Mesothelial cell of epicardium (in vitro differentiated cells): ENCODE results near the gene SCART1. TPM values are rescaled to one million over a fixed set of nuclear protein-coding genes. Genes with fewer than 3 reads are reported as not detected.
"Not testable (repeated sequence)": the region's sequence is repeated elsewhere in the genome, so short reads cannot be mapped to it uniquely, and the experiment has no call there.

Experiments used
- DNase-seq, 2 experiments: peaks; one replicate each; pipeline ENCODE4 v3.0.0; 2021; ENCODE audit warnings: low spot score in 2 of 2; ENCODE audit not compliant: unreplicated experiment in 2 of 2
- H3K27ac Mint-ChIP-seq: 2 replicates; pipeline ENCODE4 v1.8.0; 2021; ENCODE audit warnings: mixed read lengths
- H3K27me3 Mint-ChIP-seq: 2 replicates; pipeline ENCODE4 v1.8.0; 2021; ENCODE audit warnings: low read depth, mixed read lengths
- H3K36me3 Mint-ChIP-seq: 2 replicates; pipeline ENCODE4 v1.8.0; 2021; ENCODE audit warnings: mixed read lengths
- H3K4me1 Mint-ChIP-seq: 2 replicates; pipeline ENCODE4 v1.8.0; 2021; ENCODE audit warnings: mixed read lengths
- H3K4me3 Mint-ChIP-seq: 2 replicates; pipeline ENCODE4 v1.8.0; 2021; ENCODE audit warnings: mild to moderate bottlenecking, moderate library complexity, mixed read lengths
- H3K9me3 Mint-ChIP-seq: 2 replicates; pipeline ENCODE4 v1.8.0; 2021; ENCODE audit warnings: mixed read lengths
- total RNA-seq: library from RNA; stranded (reverse); gene quantifications from 3 replicates; pipeline ENCODE4 v1.2.1, GENCODE V29; 2021
- TF ChIP-seq, protein P1 (sequence below): fragments of 200-600 bp; sonication (generic); IDR thresholded peaks from one replicate; pipeline ENCODE4 v1.5.0; 2021; ENCODE audit warnings: antibody characterized with exemption; ENCODE audit not compliant: unreplicated experiment

Gene SCART1
- total RNA-seq, 1 donor from 2014 or later = 4.1 TPM

DNA sequence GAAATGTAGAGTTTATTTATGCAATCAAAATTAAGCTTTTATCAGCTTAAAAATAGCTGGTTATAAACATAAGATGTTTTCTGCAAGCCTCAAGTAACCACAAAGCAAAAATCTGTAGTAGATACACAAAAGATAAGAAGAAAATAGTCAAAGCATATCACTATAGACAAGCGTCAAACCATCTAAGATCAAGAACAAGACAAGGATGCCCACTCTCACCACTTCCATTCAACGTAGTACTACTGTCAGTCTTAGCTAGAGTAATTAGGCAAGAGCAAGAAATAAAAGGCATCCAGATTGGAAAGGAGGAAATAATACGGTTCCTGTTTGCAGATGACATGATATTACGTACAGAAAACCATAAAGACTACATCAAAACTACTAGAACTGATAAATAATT lies 56.0 kb downstream of the SCART1 start:
- H3K4me1 Mint-ChIP-seq = no peaks in the 10 kb centered on the region
- no peaks in the 10 kb centered on the region for H3K36me3 Mint-ChIP-seq
- no peak overlapping the region for H3K27ac Mint-ChIP-seq
- H3K27me3 Mint-ChIP-seq = no peaks in the 10 kb centered on the region
- H3K4me3 Mint-ChIP-seq = no peak overlapping the region
- peaks cover 69% of the 10 kb centered on the region for H3K9me3 Mint-ChIP-seq
- TF ChIP-seq, protein P1, sequence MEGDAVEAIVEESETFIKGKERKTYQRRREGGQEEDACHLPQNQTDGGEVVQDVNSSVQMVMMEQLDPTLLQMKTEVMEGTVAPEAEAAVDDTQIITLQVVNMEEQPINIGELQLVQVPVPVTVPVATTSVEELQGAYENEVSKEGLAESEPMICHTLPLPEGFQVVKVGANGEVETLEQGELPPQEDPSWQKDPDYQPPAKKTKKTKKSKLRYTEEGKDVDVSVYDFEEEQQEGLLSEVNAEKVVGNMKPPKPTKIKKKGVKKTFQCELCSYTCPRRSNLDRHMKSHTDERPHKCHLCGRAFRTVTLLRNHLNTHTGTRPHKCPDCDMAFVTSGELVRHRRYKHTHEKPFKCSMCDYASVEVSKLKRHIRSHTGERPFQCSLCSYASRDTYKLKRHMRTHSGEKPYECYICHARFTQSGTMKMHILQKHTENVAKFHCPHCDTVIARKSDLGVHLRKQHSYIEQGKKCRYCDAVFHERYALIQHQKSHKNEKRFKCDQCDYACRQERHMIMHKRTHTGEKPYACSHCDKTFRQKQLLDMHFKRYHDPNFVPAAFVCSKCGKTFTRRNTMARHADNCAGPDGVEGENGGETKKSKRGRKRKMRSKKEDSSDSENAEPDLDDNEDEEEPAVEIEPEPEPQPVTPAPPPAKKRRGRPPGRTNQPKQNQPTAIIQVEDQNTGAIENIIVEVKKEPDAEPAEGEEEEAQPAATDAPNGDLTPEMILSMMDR = no peak
- DNase-seq = no peak

DNA sequence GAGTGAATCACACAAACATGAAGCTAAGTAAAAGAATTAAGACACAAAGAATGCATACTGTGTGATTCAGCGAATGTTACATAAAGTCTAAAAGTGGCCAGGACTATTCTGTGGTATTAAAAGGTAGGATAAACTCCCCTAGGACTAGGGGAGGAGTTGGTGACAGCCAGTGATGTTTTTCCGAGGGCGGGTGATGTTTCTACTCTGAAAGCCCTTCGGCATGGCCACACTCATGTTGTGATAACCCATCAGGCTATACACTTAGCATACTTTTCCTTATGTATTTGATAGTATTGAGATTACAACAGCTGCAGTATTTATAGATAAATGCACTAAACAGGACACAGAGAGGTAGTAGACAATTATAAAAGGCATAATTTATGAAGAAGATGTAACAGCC lies 57.7 kb downstream of the SCART1 start:
- H3K27me3 Mint-ChIP-seq = no peaks in the 10 kb centered on the region
- peaks cover 71% of the 10 kb centered on the region for H3K9me3 Mint-ChIP-seq
- H3K27ac Mint-ChIP-seq = no peak overlapping the region
- no peaks in the 10 kb centered on the region for H3K4me1 Mint-ChIP-seq
- TF ChIP-seq, protein P1 = no peak
- H3K4me3 Mint-ChIP-seq = no peak overlapping the region
- no peak for DNase-seq
- H3K36me3 Mint-ChIP-seq = no peaks in the 10 kb centered on the region

DNA sequence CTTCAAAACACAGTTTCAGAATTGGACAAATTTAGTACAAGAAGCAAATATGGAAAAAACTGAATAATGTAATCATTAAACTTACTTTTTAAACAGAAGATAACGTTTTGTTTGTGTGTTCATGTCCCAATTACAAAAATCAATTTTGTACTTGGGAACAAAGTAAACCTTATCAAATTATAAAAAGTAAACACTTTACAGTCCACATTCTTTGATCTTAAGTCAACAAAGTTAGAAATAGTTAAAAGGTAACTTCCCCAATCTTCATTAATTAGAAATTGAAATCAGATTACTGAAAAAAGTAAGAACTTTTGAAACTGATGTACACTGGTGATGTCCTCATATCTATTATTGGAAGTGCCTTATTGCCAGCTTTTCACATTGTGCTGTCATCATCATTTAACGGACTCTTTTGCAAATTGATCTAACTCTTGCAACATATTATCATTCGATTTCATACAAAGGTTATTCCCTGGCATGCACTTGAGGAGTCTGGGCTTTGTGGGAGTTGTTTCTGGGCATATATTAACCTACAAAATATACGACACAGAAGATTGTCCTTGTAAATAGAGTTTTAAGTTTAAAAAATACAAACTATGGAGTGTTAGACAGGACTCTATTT lies 58.3 kb downstream of the SCART1 start:
- no peak overlapping the region for H3K27ac Mint-ChIP-seq
- no peaks in the 10 kb centered on the region for H3K4me1 Mint-ChIP-seq
- no peaks in the 10 kb centered on the region for H3K36me3 Mint-ChIP-seq
- TF ChIP-seq, protein P1 = no peak
- no peak for DNase-seq
- H3K27me3 Mint-ChIP-seq = no peaks in the 10 kb centered on the region
- peaks cover 76% of the 10 kb centered on the region for H3K9me3 Mint-ChIP-seq
- no peak overlapping the region for H3K4me3 Mint-ChIP-seq

DNA sequence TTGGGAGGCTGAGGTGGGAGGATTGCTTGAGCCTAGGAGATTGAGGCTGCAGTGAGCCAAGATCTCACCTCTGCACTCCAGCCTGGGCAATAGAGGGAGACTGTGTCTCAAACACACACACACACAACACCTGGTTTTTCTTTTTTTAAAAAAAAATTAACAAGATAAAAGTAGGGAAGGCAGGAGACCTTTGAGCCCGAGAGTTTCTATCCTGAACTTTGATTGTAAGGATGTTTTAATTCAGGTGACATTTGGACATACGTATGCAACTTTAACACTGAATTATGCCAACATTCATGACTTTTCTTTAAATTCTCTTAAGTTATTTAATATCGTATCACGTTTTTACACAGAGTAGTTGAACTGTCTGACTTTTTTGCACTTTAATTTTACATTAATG lies 61.7 kb downstream of the SCART1 start:
- no peak overlapping the region for H3K27ac Mint-ChIP-seq
- H3K9me3 Mint-ChIP-seq = peaks cover 69% of the 10 kb centered on the region
- no peaks in the 10 kb centered on the region for H3K4me1 Mint-ChIP-seq
- H3K4me3 Mint-ChIP-seq = no peak overlapping the region
- H3K27me3 Mint-ChIP-seq = no peaks in the 10 kb centered on the region
- DNase-seq = no peak
- H3K36me3 Mint-ChIP-seq = peaks cover 2% of the 10 kb centered on the region
- TF ChIP-seq, protein P1 = no peak

DNA sequence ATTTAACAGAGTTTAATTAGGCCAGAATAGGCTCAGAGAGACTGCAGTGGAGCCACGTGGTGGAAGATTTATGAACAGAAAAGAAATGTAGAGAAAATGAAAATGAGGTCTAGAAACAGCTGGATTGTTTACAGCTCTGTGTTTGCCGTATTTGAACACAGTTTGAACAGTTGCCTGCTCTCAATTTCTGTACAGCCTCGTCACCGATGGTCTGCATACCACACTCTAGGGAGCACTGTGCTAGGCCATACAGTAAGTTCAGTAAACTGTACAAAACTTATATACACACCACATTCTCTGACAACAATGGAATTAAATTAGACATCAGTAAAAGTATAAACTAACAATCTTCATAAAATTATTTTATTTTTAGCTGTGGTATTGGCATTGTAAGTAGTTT lies 62.3 kb downstream of the SCART1 start:
- H3K4me3 Mint-ChIP-seq = no peak overlapping the region
- H3K27me3 Mint-ChIP-seq = no peaks in the 10 kb centered on the region
- H3K9me3 Mint-ChIP-seq = peaks cover 67% of the 10 kb centered on the region
- TF ChIP-seq, protein P1 = no peak
- no peaks in the 10 kb centered on the region for H3K4me1 Mint-ChIP-seq
- no peak overlapping the region for H3K27ac Mint-ChIP-seq
- peaks cover 4% of the 10 kb centered on the region for H3K36me3 Mint-ChIP-seq
- DNase-seq = no peak

- H3K36me3 Mint-ChIP-seq, H3K27me3 Mint-ChIP-seq, H3K4me3 Mint-ChIP-seq, H3K4me1 Mint-ChIP-seq, H3K27ac Mint-ChIP-seq, DNase-seq: not testable (repeated sequence)
- H3K9me3 Mint-ChIP-seq = peaks cover 67% of the 10 kb centered on the region
These were observed 64.8 kb downstream of the SCART1 start for GRCh38 chr10:133518517-133518916.

Other genes starting within 250 kb of the SCART1 start
- not detected in 3 replicates for gene UTF1, start 223.7 kb upstream of the SCART1 start, total RNA-seq
- gene VENTX, start 216.1 kb upstream of the SCART1 start, total RNA-seq = 0.07 to 0.09 TPM in 2 of 3 replicates, not detected in the other
- 14.3 to 16.9 TPM (median 16.9 TPM) in 3 replicates for gene ADAM8, start 177.1 kb upstream of the SCART1 start, total RNA-seq
- 69.6 to 81.0 TPM (median 70.9 TPM) in 3 replicates for gene TUBGCP2, start 145.1 kb upstream of the SCART1 start, total RNA-seq
- 38.6 to 44.9 TPM (median 39.5 TPM) in 3 replicates for gene ZNF511, start 145.0 kb upstream of the SCART1 start, total RNA-seq
- gene CALY, start 117.0 kb upstream of the SCART1 start, total RNA-seq = 2.1 to 3.7 TPM (median 2.1 TPM) in 3 replicates
- gene PRAP1, start 106.6 kb upstream of the SCART1 start, total RNA-seq = 0.25 to 0.49 TPM in 2 of 3 replicates, not detected in the other
- gene FUOM, start 95.9 kb upstream of the SCART1 start, total RNA-seq = 38.0 to 42.6 TPM (median 41.3 TPM) in 3 replicates
- 69.8 to 74.9 TPM (median 70.0 TPM) in 3 replicates for gene ECHS1, start 80.6 kb upstream of the SCART1 start, total RNA-seq
- gene PAOX, start 74.7 kb upstream of the SCART1 start, total RNA-seq = 7.5 to 9.5 TPM (median 8.0 TPM) in 3 replicates
- gene MTG1, start 59.8 kb upstream of the SCART1 start, total RNA-seq = 86.0 to 91.1 TPM (median 90.5 TPM) in 3 replicates
- 0.50 to 0.69 TPM (median 0.55 TPM) in 3 replicates for gene SPRN, start 29.3 kb upstream of the SCART1 start, total RNA-seq
- 2.1 to 3.5 TPM (median 2.8 TPM) in 3 replicates for gene CYP2E1, start 73.4 kb downstream of the SCART1 start, total RNA-seq
- gene SYCE1, start 111.6 kb downstream of the SCART1 start, total RNA-seq = not detected in 3 replicates
- not detected in 3 replicates for gene FRG2B, start 172.8 kb downstream of the SCART1 start, total RNA-seq